H9 (cell line): ENCODE data around the gene GASK1B. TPM values are rescaled to one million over a fixed set of nuclear protein-coding genes. Genes with fewer than 3 reads are reported as not detected.

Source experiments
- DNase-seq: peaks from one replicate; pipeline ENCODE4 v3.0.0-alpha.2; 2017
- H2AFZ ChIP-seq: one replicate; pipeline ENCODE4 v1.6.1; 2013; ENCODE audit warnings: mild to moderate bottlenecking, low read length, control low read depth, moderate library complexity
- H2AK5ac ChIP-seq: 2 replicates; pipeline ENCODE4 v1.6.1; 2013; ENCODE audit warnings: low read length, control low read depth, mixed read lengths; ENCODE audit not compliant: insufficient read length
- H2BK120ac ChIP-seq: one replicate; pipeline ENCODE4 v1.6.1; 2013; ENCODE audit warnings: low read depth, mild to moderate bottlenecking, low read length, control low read depth, inconsistent platforms; ENCODE audit not compliant: poor library complexity, severe bottlenecking
- H2BK12ac ChIP-seq: 2 replicates; pipeline ENCODE4 v1.6.1; 2013; ENCODE audit warnings: low read length, control low read depth, mixed read lengths, low read depth; ENCODE audit not compliant: insufficient read length
- H2BK15ac ChIP-seq: 2 replicates; pipeline ENCODE4 v1.6.1; 2013; ENCODE audit warnings: low read depth, low read length, control low read depth
- H2BK20ac ChIP-seq: one replicate; pipeline ENCODE4 v1.6.1; 2013; ENCODE audit warnings: low read depth, mild to moderate bottlenecking, low read length, control low read depth, inconsistent platforms; ENCODE audit not compliant: poor library complexity, severe bottlenecking
- H2BK5ac ChIP-seq: 2 replicates; pipeline ENCODE4 v1.6.1; 2013; ENCODE audit warnings: low read length, control low read depth, mixed read lengths; ENCODE audit not compliant: insufficient read length
- H3K14ac ChIP-seq: 2 replicates; pipeline ENCODE4 v1.6.1; 2013; ENCODE audit warnings: low read length, control low read depth; ENCODE audit not compliant: insufficient read depth
- H3K18ac ChIP-seq: 2 replicates; pipeline ENCODE4 v1.6.1; 2013; ENCODE audit warnings: low read depth, mild to moderate bottlenecking, mixed read lengths, low read length, control low read depth; ENCODE audit not compliant: insufficient read length
- H3K23ac ChIP-seq: 2 replicates; pipeline ENCODE4 v1.6.1; 2013; ENCODE audit warnings: low read length, control low read depth, mixed read lengths, low read depth; ENCODE audit not compliant: insufficient read length
- H3K23me2 ChIP-seq: 2 replicates; pipeline ENCODE4 v1.6.1; 2013; ENCODE audit warnings: low read depth, mild to moderate bottlenecking, mixed read lengths, low read length, control low read depth; ENCODE audit not compliant: insufficient read length, poor library complexity, severe bottlenecking
- H3K27ac ChIP-seq: 2 replicates; pipeline ENCODE4 v1.5.1; 2013; ENCODE audit warnings: low read length, control low read depth, mixed read lengths, low read depth; ENCODE audit not compliant: insufficient read length
- H3K27me3 ChIP-seq: 2 replicates; pipeline ENCODE4 v1.6.1; 2013; ENCODE audit warnings: low read length, control low read depth, inconsistent platforms; ENCODE audit not compliant: insufficient read depth
- H3K4ac ChIP-seq: 2 replicates; pipeline ENCODE4 v1.6.1; 2013; ENCODE audit warnings: low read depth, mild to moderate bottlenecking, control low read depth, inconsistent platforms, low read length, moderate library complexity
- H3K4me1 ChIP-seq: 2 replicates; pipeline ENCODE4 v1.6.1; 2013; ENCODE audit warnings: low read length, control low read depth, inconsistent platforms; ENCODE audit not compliant: insufficient read depth
- H3K4me2 ChIP-seq: 2 replicates; pipeline ENCODE4 v1.6.1; 2013; ENCODE audit warnings: low read length, control low read depth, mixed read lengths; ENCODE audit not compliant: insufficient read length, insufficient read depth
- H3K56ac ChIP-seq: 2 replicates; pipeline ENCODE4 v1.6.1; 2013; ENCODE audit warnings: low read depth, mild to moderate bottlenecking, mixed read lengths, low read length, control low read depth; ENCODE audit not compliant: insufficient read length
- H3K79me1 ChIP-seq: 2 replicates; pipeline ENCODE4 v1.6.1; 2013; ENCODE audit warnings: low read depth, mild to moderate bottlenecking, moderate library complexity, low read length, control low read depth, inconsistent platforms; ENCODE audit not compliant: insufficient read depth, poor library complexity, severe bottlenecking
- H3K79me2 ChIP-seq: 2 replicates; pipeline ENCODE4 v1.6.1; 2013; ENCODE audit warnings: low read length, control low read depth, inconsistent platforms; ENCODE audit not compliant: insufficient read depth
- H3K9ac ChIP-seq: 2 replicates; pipeline ENCODE4 v1.6.1; 2013; ENCODE audit warnings: low read length, control low read depth, mixed read lengths; ENCODE audit not compliant: insufficient read length; ENCODE audit errors: extremely low read depth
- H3K9me3 ChIP-seq: one replicate; pipeline ENCODE4 v1.6.1; 2013; ENCODE audit warnings: low read depth, low read length, inconsistent platforms; ENCODE audit not compliant: control insufficient read depth
- H3T11ph ChIP-seq: one replicate; pipeline ENCODE4 v1.6.1; 2013; ENCODE audit warnings: mild to moderate bottlenecking, low read length, control low read depth, inconsistent platforms
- H4K20me1 ChIP-seq: one replicate; pipeline ENCODE4 v1.6.1; 2013; ENCODE audit not compliant: control insufficient read depth, insufficient read length, insufficient read depth
- H4K5ac ChIP-seq: 2 replicates; pipeline ENCODE4 v1.6.1; 2013; ENCODE audit warnings: low read depth, mild to moderate bottlenecking, mixed read lengths, low read length, control low read depth; ENCODE audit not compliant: insufficient read length
- H4K8ac ChIP-seq: replicated peaks from 2 replicates; pipeline ENCODE4 v1.6.1; 2013; ENCODE audit warnings: low read length, control low read depth, mixed read lengths, low read depth; ENCODE audit not compliant: insufficient read length
- H4K91ac ChIP-seq: 2 replicates; pipeline ENCODE4 v1.6.1; 2013; ENCODE audit warnings: low read depth, mild to moderate bottlenecking, moderate library complexity, mixed read lengths, low read length, control low read depth; ENCODE audit not compliant: insufficient read length
- H3K27ac Mint-ChIP-seq, 3 experiments: 2 replicates in 2 of 3; 3 replicates in 1 of 3; pipeline ENCODE4 v1.8.0; 2020 to 2021; ENCODE audit warnings: mixed read lengths in 3 of 3, mild to moderate bottlenecking in 1 of 3, moderate library complexity in 1 of 3
- H3K27me3 Mint-ChIP-seq: 2 replicates; pipeline ENCODE4 v1.8.0; 2021; ENCODE audit warnings: low read depth, mild to moderate bottlenecking, moderate library complexity, mixed read lengths
- H3K36me3 Mint-ChIP-seq, 3 experiments: 2 replicates in 2 of 3; 3 replicates in 1 of 3; pipeline ENCODE4 v1.8.0; 2020 to 2021; ENCODE audit warnings: low read depth in 3 of 3, mixed read lengths in 3 of 3; ENCODE audit not compliant: insufficient read depth in 1 of 3
- H3K4me1 Mint-ChIP-seq, 2 experiments: 2 replicates each; pipeline ENCODE4 v1.8.0; 2020; ENCODE audit warnings: mixed read lengths in 2 of 2
- H3K4me3 Mint-ChIP-seq, 2 experiments: 2 replicates in 1 of 2; 3 replicates in 1 of 2; pipeline ENCODE4 v1.8.0; 2020 to 2021; ENCODE audit warnings: mild to moderate bottlenecking in 2 of 2, mixed read lengths in 2 of 2, moderate library complexity in 1 of 2
- H3K9me3 Mint-ChIP-seq, 2 experiments: 2 replicates in 1 of 2; 3 replicates in 1 of 2; pipeline ENCODE4 v1.8.0; 2020; ENCODE audit warnings: mild to moderate bottlenecking in 2 of 2, mixed read lengths in 2 of 2, moderate library complexity in 1 of 2
- CTCF ChIP-seq: fragments of 200-600 bp; sonication (generic); conservative IDR thresholded peaks from 3 replicates; pipeline ENCODE4 v1.8.0; 2021; ENCODE audit warnings: antibody characterized with exemption, mild to moderate bottlenecking
- WGBS: extraction: QIAGEN DNeasy Blood & Tissue Kit; methylation state at CpG from one replicate; pipeline ENCODE4 v1.1.7; 2013; ENCODE audit warnings: missing lambda C conversion rate, low lambda C conversion rate, mixed read lengths; ENCODE audit not compliant: insufficient read length; ENCODE audit errors: extremely low coverage; 5-methylcytosine and 5-hydroxymethylcytosine counted together
- total RNA-seq: library from RNA; stranded (reverse); gene quantifications from 2 replicates; pipeline ENCODE4 v1.2.1, GENCODE V29; 2021

The GASK1B gene
- total RNA-seq, 1 experiment from 2014 or later = not detected

- H3K4ac ChIP-seq = no peak overlapping the region
- Mint-ChIP-seq H3K36me3 (no peaks in the 10 kb centered on the region), H3K27ac (no peak overlapping the region), H3K27me3 (no peaks in the 10 kb centered on the region), H3K4me3 (no peak overlapping the region), H3K9me3 (no peaks in the 10 kb centered on the region), H3K4me1 (no peaks in the 10 kb centered on the region)
- no peak overlapping the region for H2BK5ac ChIP-seq
- no peak overlapping the region for H2BK20ac ChIP-seq
- no peak overlapping the region for H4K91ac ChIP-seq
- no peaks in the 10 kb centered on the region for H3K23me2 ChIP-seq
- no peak overlapping the region for H3K27ac ChIP-seq
- H2BK120ac ChIP-seq = no peak overlapping the region
- H4K20me1 ChIP-seq = no peaks in the 10 kb centered on the region
- no peaks in the 10 kb centered on the region for H3K9me3 ChIP-seq
- no peak overlapping the region for H3K18ac ChIP-seq
- no peak overlapping the region for H2AK5ac ChIP-seq
- no peak overlapping the region for H3K23ac ChIP-seq
- H3K27me3 ChIP-seq = no peaks in the 10 kb centered on the region
- no peak overlapping the region for H3K4me2 ChIP-seq
- H3K14ac ChIP-seq = no peak overlapping the region
- H3T11ph ChIP-seq = no peak overlapping the region
- H3K56ac ChIP-seq = no peak overlapping the region
- no CpG with 5 or more reads among the region's 5 CpGs for WGBS
- H4K5ac ChIP-seq = no peak overlapping the region
- H4K8ac ChIP-seq = no peak overlapping the region
- H2BK15ac ChIP-seq = no peak overlapping the region
- H3K79me2 ChIP-seq = no peaks in the 10 kb centered on the region
- no peak overlapping the region for H3K9ac ChIP-seq
- H2AFZ ChIP-seq = no peak overlapping the region
- H2BK12ac ChIP-seq = no peak overlapping the region
- H3K79me1 ChIP-seq = no peaks in the 10 kb centered on the region
- no peaks in the 10 kb centered on the region for H3K4me1 ChIP-seq
- no peak for TF ChIP-seq CTCF
- DNase-seq = no peak
Observed at GRCh38 chr4:158192439-158193158, 19.8 kb upstream of the GASK1B start.
